ENCODE results near the gene IRS1.

DNA sequence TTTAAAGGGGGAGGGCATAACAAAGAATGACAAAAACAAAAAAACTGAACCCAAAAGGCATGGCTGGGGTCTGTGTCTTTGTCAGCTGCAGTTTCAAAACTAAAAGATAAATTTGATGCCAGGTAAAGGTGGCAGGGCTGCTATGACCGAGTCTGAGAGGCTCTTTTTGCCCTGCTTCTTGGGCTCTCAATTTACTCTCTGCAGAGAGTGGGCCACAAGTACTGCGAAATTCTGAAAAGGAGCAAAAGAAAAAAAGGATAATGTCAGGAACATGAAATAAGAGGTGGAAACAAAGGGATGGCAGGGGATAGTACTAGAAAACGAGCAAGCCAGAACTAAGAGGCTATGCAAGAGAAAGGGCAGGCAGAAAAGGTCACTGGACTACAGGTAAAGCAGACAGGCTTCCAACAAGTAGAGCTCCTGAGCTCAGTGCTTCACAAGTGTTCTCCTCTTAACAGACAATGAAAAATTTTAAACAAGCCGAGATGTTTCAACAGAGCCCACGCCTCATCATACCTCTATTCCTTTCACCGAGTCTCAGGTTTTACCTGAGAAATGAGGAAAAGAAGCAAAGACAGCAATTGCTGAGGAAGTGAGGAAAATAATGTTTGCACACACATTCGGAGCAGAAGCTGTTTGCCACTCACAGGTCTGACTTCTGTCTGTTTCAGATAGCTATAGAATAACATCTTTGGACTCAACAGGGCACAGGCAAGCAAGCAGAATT lies 7.3 kb downstream of the IRS1 start:
- TF ChIP-seq GATA2 (IDR thresholded peaks at IDR 0.05; ENCODE audit: low read depth, low read length) = no peak
- no peak for TF ChIP-seq GATA3 (IDR thresholded peaks at IDR 0.05; ENCODE audit: low read depth, low read length)
